Tibial nerve (tissue), 4 donors: ENCODE results near the gene BBS5. TPM values are rescaled to one million over a fixed set of nuclear protein-coding genes. Genes with fewer than 3 reads are reported as not detected.

Experiments
- DNase-seq, 2 donors: peaks; one replicate each; pipeline ENCODE4 v3.0.0-alpha.2; 2019; ENCODE audit warnings: low spot score in 2 of 2
- H3K27ac ChIP-seq, 4 donors: fragments of 200-600 bp; sonication (generic) in 3 of 4; one replicate each; pipeline ENCODE4 v1.5.1; 2017 to 2019; ENCODE audit warnings: mild to moderate bottlenecking in 1 of 4
- H3K27me3 ChIP-seq, 2 donors: fragments of 200-600 bp; sonication (generic) in 1 of 2; one replicate each; pipeline versions ENCODE4 v1.5.1 to v1.6.0; 2017 to 2019
- H3K36me3 ChIP-seq, 3 donors: fragments of 200-600 bp; sonication (generic); one replicate each; pipeline ENCODE4 v1.5.1; 2018 to 2019
- H3K4me1 ChIP-seq, 4 donors: fragments of 200-600 bp; sonication (generic) in 3 of 4; one replicate each; pipeline ENCODE4 v1.5.1; 2017 to 2019
- H3K4me3 ChIP-seq, 4 donors: fragments of 200-600 bp; sonication (generic) in 3 of 4; one replicate each; pipeline ENCODE4 v1.5.1; 2017 to 2019; ENCODE audit warnings: mild to moderate bottlenecking in 1 of 4, moderate library complexity in 1 of 4
- H3K9me3 ChIP-seq, 4 donors: fragments of 200-600 bp; sonication (generic) in 3 of 4; one replicate each; pipeline ENCODE4 v1.5.1; 2017 to 2019
- CTCF ChIP-seq, 5 experiments: fragments of 200-600 bp in 3 of 5; fragments of 450-650 bp in 2 of 5; sonication (generic) in 3 of 5; IDR thresholded peaks; one replicate each; pipeline ENCODE4 v1.5.1; 2016 to 2019; ENCODE audit warnings: antibody characterized with exemption in 5 of 5, mild to moderate bottlenecking in 3 of 5, moderate library complexity in 2 of 5
- EP300 ChIP-seq, 2 donors: sonication (generic); formaldehyde crosslinking; IDR thresholded peaks; one replicate each; pipeline ENCODE4 v1.6.1; 2017; ENCODE audit warnings: antibody characterized with exemption in 2 of 2, mild to moderate bottlenecking in 1 of 2
- POLR2A ChIP-seq, 2 donors: fragments of 450-650 bp; IDR thresholded peaks; one replicate each; pipeline ENCODE4 v1.6.1; 2017; ENCODE audit warnings: antibody characterized with exemption in 2 of 2, mild to moderate bottlenecking in 2 of 2, moderate library complexity in 2 of 2
- whole genome bisulfite sequencing, 2 donors: methylation state at CpG; one replicate each; pipeline ENCODE4 v1.1.5; 2018; 5-methylcytosine and 5-hydroxymethylcytosine counted together
- total RNA-seq, 4 donors: library from RNA; depleted of rRNA; stranded (reverse); fragments of >200 nt; gene quantifications; one replicate each; pipeline ENCODE4 v1.1.0, GENCODE V29; 2016

Gene BBS5
- total RNA-seq, 4 donors from 2014 or later = 14.4 to 21.6 (median 18.8) TPM

GRCh38 chr2:169462896-169463695 is 16.2 kb upstream of the BBS5 start:
- TF ChIP-seq POLR2A (IDR thresholded peaks at IDR 0.05) (no peak), CTCF (IDR thresholded peaks at IDR 0.05) (no peak), EP300 (IDR thresholded peaks at IDR 0.05) (no peak)
- H3K4me3 ChIP-seq = no peak overlapping the region
- 33 to 36% methylated on average over 4 of the region's 4 CpGs for whole genome bisulfite sequencing, 2 donors

GRCh38 chr2:169464466-169464865 is 14.8 kb upstream of the BBS5 start:
- WGBS, 2 donors = 92 to 98% methylated on average over 1 of the region's 1 CpG
- no peaks in the 10 kb centered on the region for H3K36me3 ChIP-seq

More at GRCh38 chr2:169462896-169463695, 16.2 kb upstream of the BBS5 start:
- Histone ChIP-seq H3K27ac (peak overlapping the region in 1 of 4 donors; percentile 20), H3K36me3 (no peaks in the 10 kb centered on the region), H3K9me3 (no peaks in the 10 kb centered on the region), H3K4me1 (peaks cover 0 to 9% (median 0%) of the 10 kb centered on the region in 4 donors), H3K27me3 (no peaks in the 10 kb centered on the region)
- no peak for DNase-seq

GRCh38 chr2:169464882-169465281 is 14.4 kb upstream of the BBS5 start:
- Histone ChIP-seq H3K4me1 (peaks cover 0 to 9% (median 0%) of the 10 kb centered on the region in 4 donors), H3K27me3 (no peaks in the 10 kb centered on the region), H3K27ac (no peak overlapping the region), H3K4me3 (no peak overlapping the region), H3K9me3 (no peaks in the 10 kb centered on the region), H3K36me3 (no peaks in the 10 kb centered on the region)
- DNase-seq = no peak
- TF ChIP-seq EP300 (IDR thresholded peaks at IDR 0.05) (no peak), POLR2A (IDR thresholded peaks at IDR 0.05) (no peak), CTCF (IDR thresholded peaks at IDR 0.05) (no peak)
- 74 to 77% methylated on average over 2 of the region's 2 CpGs for whole genome bisulfite sequencing, 2 donors

More at GRCh38 chr2:169464466-169464865, 14.8 kb upstream of the BBS5 start:
- H3K27me3 ChIP-seq = no peaks in the 10 kb centered on the region
- no peak overlapping the region for H3K4me3 ChIP-seq
- H3K27ac ChIP-seq = no peak overlapping the region
- no peaks in the 10 kb centered on the region for H3K9me3 ChIP-seq
- TF ChIP-seq CTCF (IDR thresholded peaks at IDR 0.05) (no peak), EP300 (IDR thresholded peaks at IDR 0.05) (no peak), POLR2A (IDR thresholded peaks at IDR 0.05) (no peak)
- H3K4me1 ChIP-seq = peaks cover 0 to 9% (median 0%) of the 10 kb centered on the region in 4 donors
- DNase-seq = no peak

- Histone ChIP-seq H3K4me3 (no peak overlapping the region), H3K27me3 (no peaks in the 10 kb centered on the region), H3K9me3 (no peaks in the 10 kb centered on the region), H3K36me3 (no peaks in the 10 kb centered on the region), H3K4me1 (no peaks in the 10 kb centered on the region), H3K27ac (no peak overlapping the region)
- TF ChIP-seq CTCF (IDR thresholded peaks at IDR 0.05) (no peak), EP300 (IDR thresholded peaks at IDR 0.05) (no peak), POLR2A (IDR thresholded peaks at IDR 0.05) (no peak)
- DNase-seq = no peak
- WGBS, 2 donors = 96% methylated on average over 1 of the region's 1 CpG
Observed at GRCh38 chr2:169468841-169469240, 10.5 kb upstream of the BBS5 start.

GRCh38 chr2:169469952-169470572 is 9.2 kb upstream of the BBS5 start:
- 64 to 70% methylated on average over 3 of the region's 3 CpGs for WGBS, 2 donors
- TF ChIP-seq CTCF (IDR thresholded peaks at IDR 0.05) (no peak), EP300 (IDR thresholded peaks at IDR 0.05) (no peak), POLR2A (IDR thresholded peaks at IDR 0.05) (no peak)
- DNase-seq = no peak
- Histone ChIP-seq H3K27ac (no peak overlapping the region), H3K4me3 (no peak overlapping the region), H3K27me3 (no peaks in the 10 kb centered on the region), H3K36me3 (no peaks in the 10 kb centered on the region), H3K9me3 (no peaks in the 10 kb centered on the region), H3K4me1 (no peaks in the 10 kb centered on the region)
